NB4 (cell line): Measurements from ENCODE around the gene PNPLA2.

Experiments
- CTCF ChIP-seq: IDR thresholded peaks from one replicate; pipeline ENCODE4 v1.5.1; 2012; ENCODE audit warnings: low read depth, low read length
- MYC ChIP-seq: IDR thresholded peaks from 2 replicates; pipeline ENCODE4 v1.6.1; 2011; ENCODE audit warnings: low read depth, low read length
- POLR2A ChIP-seq: IDR thresholded peaks from 2 replicates; pipeline ENCODE4 v1.6.1; 2011; ENCODE audit warnings: mild to moderate bottlenecking; ENCODE audit not compliant: insufficient read length; ENCODE audit errors: extremely low read depth

- no peak for TF ChIP-seq CTCF
- no peak for TF ChIP-seq POLR2A
- TF ChIP-seq MYC, result no peak
Measured at GRCh38 chr11:849951-850774, 31.4 kb downstream of the PNPLA2 start.
